Measurements from ENCODE around the gene TTC32. TPM values are rescaled to one million over a fixed set of nuclear protein-coding genes. Genes with fewer than 3 reads are reported as not detected.
A peak's percentile ranks its signal among the peaks of the same experiment; 100 is the strongest.

The TTC32 gene
- total and polyA plus RNA-seq, 2 of the 4 experiments (the other 2 are of a cell fraction): 1.1 to 3.9 TPM

DNA sequence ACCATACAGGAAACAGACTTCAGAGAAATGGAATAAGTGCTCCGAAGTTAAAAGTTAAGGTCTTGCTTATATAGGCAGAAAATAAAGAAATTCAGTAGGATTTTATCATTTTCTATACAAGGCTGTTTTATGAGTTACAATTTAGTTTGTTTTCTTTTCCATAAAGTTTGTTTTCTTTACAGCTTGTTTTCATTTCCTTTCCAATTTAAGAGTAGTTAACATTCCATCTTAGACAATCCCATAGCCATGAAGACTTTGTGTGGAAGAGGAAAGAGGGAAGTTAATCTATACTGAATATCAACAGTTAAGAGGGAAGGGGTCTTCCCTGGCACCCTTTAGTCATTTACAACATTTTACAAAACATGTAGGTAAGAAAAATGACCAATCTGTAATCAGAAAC is 26.5 kb downstream of the TTC32 start:
- ChIA-PET CTCF (interaction anchor here (1.0 to 1.8 kb wide), 2 partner anchors 9 to 12 kb away, joined by 3 to 7 read pairs; no protein-coding TSS in a partner anchor), POLR2A (ENCODE audit: unreplicated experiment) (no interaction called here)
- no peak overlapping the region for H3K4ac ChIP-seq (ENCODE audit: low read depth, low read length)
- no CpG with 5 or more reads among the region's 1 CpG for WGBS, 2 experiments (ENCODE audit: extremely low coverage in 2 of 2, insufficient read length in 1 of 2)
- H2AK9ac ChIP-seq (replicated peaks; ENCODE audit: low read depth, low read length, poor library complexity): no peak overlapping the region
- peaks cover 26% of the 10 kb centered on the region for H3K27me3 ChIP-seq (ENCODE audit: control insufficient read depth, insufficient read depth, low read length)
- no TSS peak for BruUV-seq (replicated peaks)
- H3K27ac ChIP-seq (ENCODE audit: insufficient read depth, low read length): no peak overlapping the region
- no peak overlapping the region for H3K23ac ChIP-seq (ENCODE audit: low read depth, low read length)
- no peak overlapping the region for H2AFZ ChIP-seq (replicated peaks; ENCODE audit: low read length, poor library complexity)
- H3K9me1 ChIP-seq (ENCODE audit: insufficient read depth, low read length): peaks cover 7% of the 10 kb centered on the region; the same call in 1 of the 2 replicates
- peaks cover 3% of the 10 kb centered on the region; the same call in 1 of the 2 replicates for H3K4me1 ChIP-seq (ENCODE audit: control insufficient read depth, insufficient read depth, low read length)
- peaks cover 3% of the 10 kb centered on the region for H4K20me1 ChIP-seq (ENCODE audit: insufficient read depth, low read length)
- intact Hi-C loops (cut with micrococcal nuclease) (no loop called here), dilution Hi-C loops (cut with HindIII; ENCODE audit: low sequenced_read_pairs, unreplicated experiment) (no loop called here), in situ Hi-C loops (cut with MboI; ENCODE audit: low sequenced_read_pairs) (no loop called here)
- no peak overlapping the region for H2AK5ac ChIP-seq (ENCODE audit: low read depth, low read length)
- H4K8ac ChIP-seq (ENCODE audit: low read depth in 2 of 2, low read length in 2 of 2): no peak overlapping the region
- no peak overlapping the region for H3K14ac ChIP-seq (replicated peaks; ENCODE audit: low read depth, low read length)
- H3K36me3 ChIP-seq (ENCODE audit: control insufficient read depth, insufficient read depth, low read length): no peaks in the 10 kb centered on the region
- H3K79me1 ChIP-seq (ENCODE audit: low read depth in 1 of 2, low read length in 2 of 2): no peaks in the 10 kb centered on the region
- no peak overlapping the region for H3K18ac ChIP-seq (ENCODE audit: low read depth, low read length)
- H4K91ac ChIP-seq (ENCODE audit: insufficient read depth, low read depth, low read length): no peak overlapping the region
- ATAC-seq (ENCODE audit: low read depth) (peak; percentile 58), DNase-seq (no peak)
- no peak overlapping the region for H2BK15ac ChIP-seq (ENCODE audit: low read depth, low read length)
- no peak overlapping the region for H2BK5ac ChIP-seq (ENCODE audit: low read depth, low read length, poor library complexity, severe bottlenecking)
- TF ChIP-seq POLR2A (IDR thresholded peaks at IDR 0.05; ENCODE audit: low read depth, low read length) (no peak), CEBPB (IDR thresholded peaks at IDR 0.05; ENCODE audit: low read depth, low read length) (no peak), RFX5 (IDR thresholded peaks at IDR 0.05; ENCODE audit: low read depth, low read length) (no peak), MAZ (IDR thresholded peaks at IDR 0.05; ENCODE audit: borderline replicate concordance, low read depth, low read length) (no peak)
- TF ChIP-seq, protein P1, sequence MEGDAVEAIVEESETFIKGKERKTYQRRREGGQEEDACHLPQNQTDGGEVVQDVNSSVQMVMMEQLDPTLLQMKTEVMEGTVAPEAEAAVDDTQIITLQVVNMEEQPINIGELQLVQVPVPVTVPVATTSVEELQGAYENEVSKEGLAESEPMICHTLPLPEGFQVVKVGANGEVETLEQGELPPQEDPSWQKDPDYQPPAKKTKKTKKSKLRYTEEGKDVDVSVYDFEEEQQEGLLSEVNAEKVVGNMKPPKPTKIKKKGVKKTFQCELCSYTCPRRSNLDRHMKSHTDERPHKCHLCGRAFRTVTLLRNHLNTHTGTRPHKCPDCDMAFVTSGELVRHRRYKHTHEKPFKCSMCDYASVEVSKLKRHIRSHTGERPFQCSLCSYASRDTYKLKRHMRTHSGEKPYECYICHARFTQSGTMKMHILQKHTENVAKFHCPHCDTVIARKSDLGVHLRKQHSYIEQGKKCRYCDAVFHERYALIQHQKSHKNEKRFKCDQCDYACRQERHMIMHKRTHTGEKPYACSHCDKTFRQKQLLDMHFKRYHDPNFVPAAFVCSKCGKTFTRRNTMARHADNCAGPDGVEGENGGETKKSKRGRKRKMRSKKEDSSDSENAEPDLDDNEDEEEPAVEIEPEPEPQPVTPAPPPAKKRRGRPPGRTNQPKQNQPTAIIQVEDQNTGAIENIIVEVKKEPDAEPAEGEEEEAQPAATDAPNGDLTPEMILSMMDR (conservative IDR thresholded peaks at IDR 0.05; ENCODE audit: low read depth, low read length): no peak
- TF ChIP-seq, protein P2, sequence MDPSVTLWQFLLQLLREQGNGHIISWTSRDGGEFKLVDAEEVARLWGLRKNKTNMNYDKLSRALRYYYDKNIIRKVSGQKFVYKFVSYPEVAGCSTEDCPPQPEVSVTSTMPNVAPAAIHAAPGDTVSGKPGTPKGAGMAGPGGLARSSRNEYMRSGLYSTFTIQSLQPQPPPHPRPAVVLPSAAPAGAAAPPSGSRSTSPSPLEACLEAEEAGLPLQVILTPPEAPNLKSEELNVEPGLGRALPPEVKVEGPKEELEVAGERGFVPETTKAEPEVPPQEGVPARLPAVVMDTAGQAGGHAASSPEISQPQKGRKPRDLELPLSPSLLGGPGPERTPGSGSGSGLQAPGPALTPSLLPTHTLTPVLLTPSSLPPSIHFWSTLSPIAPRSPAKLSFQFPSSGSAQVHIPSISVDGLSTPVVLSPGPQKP (IDR thresholded peaks at IDR 0.05; ENCODE audit: borderline replicate concordance, low read depth, low read length): no peak
- H3K4me3 ChIP-seq (ENCODE audit: insufficient read depth, low read depth, low read length): no peak overlapping the region
- H3K9me3 ChIP-seq (ENCODE audit: control insufficient read depth, insufficient read depth, low read length): no peaks in the 10 kb centered on the region
- H3K56ac ChIP-seq (ENCODE audit: extremely low read depth, insufficient read depth, low read length): no peak overlapping the region
- no peak overlapping the region for H3K4me2 ChIP-seq (ENCODE audit: low read depth, low read length)
- H3K9ac ChIP-seq (ENCODE audit: low read depth, low read length): no peak overlapping the region
- no peak overlapping the region for H2BK20ac ChIP-seq (ENCODE audit: low read depth, low read length)
- H4K5ac ChIP-seq (ENCODE audit: low read depth, low read length): no peak overlapping the region
- no peak overlapping the region for H2BK120ac ChIP-seq (ENCODE audit: low read depth, low read length)

All from IMR-90 (cell line).